Peyer's patch (tissue), 4 donors: Measurements from ENCODE around the gene SYT6.

Experiments used
- CTCF ChIP-seq, 6 experiments: fragments of 450-650 bp in 4 of 6; fragments of 200-600 bp in 2 of 6; sonication (generic) in 1 of 6; IDR thresholded peaks; one replicate each; pipeline ENCODE4 v1.5.1; 2017 to 2019; ENCODE audit warnings: antibody characterized with exemption in 6 of 6, mild to moderate bottlenecking in 3 of 6, moderate library complexity in 1 of 6
- POLR2A ChIP-seq, 2 donors: fragments of 450-650 bp; IDR thresholded peaks; one replicate each; pipeline ENCODE4 v1.5.1; 2017; ENCODE audit warnings: antibody characterized with exemption in 2 of 2, mild to moderate bottlenecking in 2 of 2, moderate library complexity in 2 of 2

DNA sequence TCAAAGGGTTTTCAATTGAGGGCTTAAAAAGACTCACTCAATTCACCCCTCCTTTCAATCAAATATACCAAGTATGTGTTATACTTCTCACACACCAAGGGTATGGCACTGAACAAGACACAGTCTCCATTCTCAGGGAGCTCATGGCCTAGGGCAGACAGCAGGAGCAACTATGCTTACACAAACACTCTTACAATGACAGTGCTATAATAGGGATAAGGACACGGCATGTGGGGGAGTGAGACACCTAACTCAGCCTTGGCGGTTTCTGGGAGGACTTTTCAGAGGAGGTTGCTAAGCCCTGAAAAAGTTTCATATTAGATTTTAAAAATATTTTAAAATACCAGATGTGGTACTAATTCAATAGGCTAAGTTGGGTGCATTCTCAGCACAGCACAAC, 22.7 kb upstream of the SYT6 start:
- TF ChIP-seq CTCF (IDR thresholded peaks at IDR 0.05) (no peak), POLR2A (IDR thresholded peaks at IDR 0.05) (no peak)
